DOHH2 (cell line): ENCODE data around the gene B3GNT3.

ENCODE experiments used
- EZH2phosphoT487 ChIP-seq: fragments of 200-600 bp; sonication (generic); IDR thresholded peaks from 2 replicates; pipeline ENCODE4 v1.6.1; 2017; ENCODE audit warnings: borderline replicate concordance, mild to moderate bottlenecking, antibody characterized with exemption, low read length, moderate library complexity, mixed read lengths
- TF ChIP-seq, protein P1 (sequence below): fragments of 200-600 bp; sonication (generic); IDR thresholded peaks from one replicate; pipeline ENCODE4 v1.5.1; 2014; ENCODE audit warnings: antibody characterized with exemption, mild to moderate bottlenecking, low read depth, low read length; ENCODE audit not compliant: poor library complexity, severe bottlenecking

DNA sequence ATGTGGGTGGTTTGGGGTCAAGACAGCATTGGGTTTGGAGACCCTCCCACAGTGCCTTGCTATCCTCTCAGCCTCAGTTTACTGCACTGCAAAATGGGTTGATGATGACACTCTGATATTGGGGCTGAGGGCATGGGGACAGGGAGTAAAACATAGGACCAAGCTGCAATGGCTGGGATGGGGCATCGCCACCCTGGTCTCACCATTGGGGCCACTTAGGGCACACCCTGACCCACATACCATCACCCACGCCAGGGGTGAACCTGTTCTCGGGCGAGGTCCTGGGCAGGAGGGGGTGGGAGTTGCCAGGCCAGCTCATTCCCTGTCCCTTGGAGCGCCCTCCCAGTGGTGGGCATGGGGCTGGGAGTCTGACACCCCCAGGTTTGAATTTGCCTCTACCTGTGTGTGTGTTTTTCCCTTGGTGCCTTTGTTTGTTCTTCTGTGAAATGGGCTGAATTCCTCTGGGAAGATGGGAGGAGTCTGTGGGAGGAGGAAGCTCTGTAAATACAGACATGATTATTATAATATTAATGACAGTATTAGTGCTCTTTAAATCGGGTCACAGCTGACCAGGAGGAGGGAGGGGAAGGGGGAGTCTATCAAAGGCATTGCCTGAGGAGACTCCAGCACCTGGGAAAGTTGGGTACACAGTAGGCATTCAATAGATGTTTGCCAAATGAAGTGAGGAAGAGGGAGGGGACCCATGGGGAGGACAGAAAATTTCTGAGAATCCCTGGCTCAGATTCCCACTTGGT is 45.9 kb upstream of the B3GNT3 start:
- TF ChIP-seq, protein P1, sequence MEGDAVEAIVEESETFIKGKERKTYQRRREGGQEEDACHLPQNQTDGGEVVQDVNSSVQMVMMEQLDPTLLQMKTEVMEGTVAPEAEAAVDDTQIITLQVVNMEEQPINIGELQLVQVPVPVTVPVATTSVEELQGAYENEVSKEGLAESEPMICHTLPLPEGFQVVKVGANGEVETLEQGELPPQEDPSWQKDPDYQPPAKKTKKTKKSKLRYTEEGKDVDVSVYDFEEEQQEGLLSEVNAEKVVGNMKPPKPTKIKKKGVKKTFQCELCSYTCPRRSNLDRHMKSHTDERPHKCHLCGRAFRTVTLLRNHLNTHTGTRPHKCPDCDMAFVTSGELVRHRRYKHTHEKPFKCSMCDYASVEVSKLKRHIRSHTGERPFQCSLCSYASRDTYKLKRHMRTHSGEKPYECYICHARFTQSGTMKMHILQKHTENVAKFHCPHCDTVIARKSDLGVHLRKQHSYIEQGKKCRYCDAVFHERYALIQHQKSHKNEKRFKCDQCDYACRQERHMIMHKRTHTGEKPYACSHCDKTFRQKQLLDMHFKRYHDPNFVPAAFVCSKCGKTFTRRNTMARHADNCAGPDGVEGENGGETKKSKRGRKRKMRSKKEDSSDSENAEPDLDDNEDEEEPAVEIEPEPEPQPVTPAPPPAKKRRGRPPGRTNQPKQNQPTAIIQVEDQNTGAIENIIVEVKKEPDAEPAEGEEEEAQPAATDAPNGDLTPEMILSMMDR = no peak
- no peak for TF ChIP-seq EZH2phosphoT487
